Stomach (tissue), 4 donors: Measurements from ENCODE around the gene NTN1.

Source experiments
- CTCF ChIP-seq, 7 experiments: fragments of 450-650 bp in 4 of 7; fragments of 200-600 bp in 3 of 7; sonication (generic) in 3 of 7; IDR thresholded peaks; one replicate each; pipeline ENCODE4 v1.5.1; 2016 to 2019; ENCODE audit warnings: antibody characterized with exemption in 7 of 7, control low read depth in 2 of 7, mild to moderate bottlenecking in 1 of 7
- EP300 ChIP-seq: sonication (generic); formaldehyde crosslinking; IDR thresholded peaks from one replicate; pipeline ENCODE4 v1.6.1; 2017; ENCODE audit warnings: antibody characterized with exemption
- POLR2A ChIP-seq, 4 donors: fragments of 450-650 bp; IDR thresholded peaks; one replicate each; pipeline ENCODE4 v1.6.1; 2016; ENCODE audit warnings: antibody characterized with exemption in 4 of 4, control low read depth in 2 of 4, mild to moderate bottlenecking in 1 of 4, moderate library complexity in 1 of 4
- POLR2AphosphoS5 ChIP-seq, 3 donors: sonication (generic); formaldehyde crosslinking; IDR thresholded peaks; one replicate each; pipeline ENCODE4 v1.6.1; 2016; ENCODE audit warnings: antibody characterized with exemption in 3 of 3

DNA sequence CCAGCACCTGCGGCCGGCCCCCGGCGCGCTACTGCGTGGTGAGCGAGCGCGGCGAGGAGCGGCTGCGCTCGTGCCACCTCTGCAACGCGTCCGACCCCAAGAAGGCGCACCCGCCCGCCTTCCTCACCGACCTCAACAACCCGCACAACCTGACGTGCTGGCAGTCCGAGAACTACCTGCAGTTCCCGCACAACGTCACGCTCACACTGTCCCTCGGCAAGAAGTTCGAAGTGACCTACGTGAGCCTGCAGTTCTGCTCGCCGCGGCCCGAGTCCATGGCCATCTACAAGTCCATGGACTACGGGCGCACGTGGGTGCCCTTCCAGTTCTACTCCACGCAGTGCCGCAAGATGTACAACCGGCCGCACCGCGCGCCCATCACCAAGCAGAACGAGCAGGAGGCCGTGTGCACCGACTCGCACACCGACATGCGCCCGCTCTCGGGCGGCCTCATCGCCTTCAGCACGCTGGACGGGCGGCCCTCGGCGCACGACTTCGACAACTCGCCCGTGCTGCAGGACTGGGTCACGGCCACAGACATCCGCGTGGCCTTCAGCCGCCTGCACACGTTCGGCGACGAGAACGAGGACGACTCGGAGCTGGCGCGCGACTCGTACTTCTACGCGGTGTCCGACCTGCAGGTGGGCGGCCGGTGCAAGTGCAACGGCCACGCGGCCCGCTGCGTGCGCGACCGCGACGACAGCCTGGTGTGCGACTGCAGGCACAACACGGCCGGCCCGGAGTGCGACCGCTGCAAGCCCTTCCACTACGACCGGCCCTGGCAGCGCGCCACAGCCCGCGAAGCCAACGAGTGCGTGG lies 1.5 kb downstream of the NTN1 start:
- no peak for TF ChIP-seq POLR2A (IDR thresholded peaks at IDR 0.05)
- no peak for TF ChIP-seq CTCF (IDR thresholded peaks at IDR 0.05)
- no peak for TF ChIP-seq POLR2AphosphoS5 (IDR thresholded peaks at IDR 0.05)
- TF ChIP-seq EP300 = no peak
